Glutamatergic neuron (in vitro differentiated cells): Measurements from ENCODE around the gene FSTL4. TPM values are rescaled to one million over a fixed set of nuclear protein-coding genes. Genes with fewer than 3 reads are reported as not detected.
"Not testable (repeated sequence)": the region's sequence is repeated elsewhere in the genome, so short reads cannot be mapped to it uniquely, and the experiment has no call there.

Experiments used
- DNase-seq: peaks from one replicate; pipeline ENCODE4 v3.0.0; 2022
- H3K27ac Mint-ChIP-seq: one replicate; pipeline ENCODE4 v1.8.0; 2020; ENCODE audit warnings: mild to moderate bottlenecking, mixed read lengths, inconsistent platforms; ENCODE audit not compliant: unreplicated experiment
- H3K27me3 Mint-ChIP-seq: one replicate; pipeline ENCODE4 v1.8.0; 2020; ENCODE audit warnings: mild to moderate bottlenecking, moderate library complexity, mixed read lengths, inconsistent platforms; ENCODE audit not compliant: unreplicated experiment
- H3K36me3 Mint-ChIP-seq: one replicate; pipeline ENCODE4 v1.8.0; 2020; ENCODE audit warnings: mild to moderate bottlenecking, mixed read lengths, inconsistent platforms; ENCODE audit not compliant: unreplicated experiment
- H3K4me1 Mint-ChIP-seq: one replicate; pipeline ENCODE4 v1.8.0; 2020; ENCODE audit warnings: mild to moderate bottlenecking, low read depth, mixed read lengths, inconsistent platforms; ENCODE audit not compliant: unreplicated experiment
- H3K4me3 Mint-ChIP-seq: one replicate; pipeline ENCODE4 v1.8.0; 2020; ENCODE audit warnings: mild to moderate bottlenecking, mixed read lengths, inconsistent platforms; ENCODE audit not compliant: unreplicated experiment
- H3K9me3 Mint-ChIP-seq: one replicate; pipeline ENCODE4 v1.8.0; 2020; ENCODE audit warnings: mild to moderate bottlenecking, moderate library complexity, mixed read lengths, inconsistent platforms; ENCODE audit not compliant: unreplicated experiment
- CTCF ChIP-seq: fragments of 200-600 bp; sonication (generic); IDR thresholded peaks from one replicate; pipeline ENCODE4 v1.5.0; 2021; ENCODE audit not compliant: partially characterized antibody, unreplicated experiment
- total RNA-seq: library from RNA; stranded (reverse); fragmentation: NEBNext Ultra II Directional; extraction: Animal tissue kit (Norgen Biotek cat#: 25700); gene quantifications from one replicate; pipeline ENCODE4 v1.2.1, GENCODE V29; 2021; ENCODE audit not compliant: unreplicated experiment

Gene FSTL4
- total RNA-seq, 1 donor from 2014 or later: 29.0 TPM

GRCh38 chr5:133446440-133446839 lies 165.9 kb downstream of the FSTL4 start:
- H3K27ac Mint-ChIP-seq: no peak overlapping the region
- H3K27me3 Mint-ChIP-seq: peaks cover 2% of the 10 kb centered on the region
- no peak for DNase-seq
- H3K4me1 Mint-ChIP-seq: peaks cover 35% of the 10 kb centered on the region
- no peak overlapping the region for H3K4me3 Mint-ChIP-seq
- H3K9me3 Mint-ChIP-seq: peaks cover 5% of the 10 kb centered on the region
- no peaks in the 10 kb centered on the region for H3K36me3 Mint-ChIP-seq
- no peak for TF ChIP-seq CTCF

- TF ChIP-seq CTCF: no peak
- Mint-ChIP-seq H3K4me1 (peaks cover 32% of the 10 kb centered on the region), H3K36me3 (no peaks in the 10 kb centered on the region), H3K4me3 (no peak overlapping the region), H3K27me3 (peaks cover 4% of the 10 kb centered on the region), H3K9me3 (peaks cover 3% of the 10 kb centered on the region), H3K27ac (no peak overlapping the region)
- DNase-seq: no peak
Measured at GRCh38 chr5:133445744-133446143, 166.6 kb downstream of the FSTL4 start.

- H3K4me1 Mint-ChIP-seq: peaks cover 31% of the 10 kb centered on the region
- not testable (repeated sequence) for H3K27me3 Mint-ChIP-seq, H3K9me3 Mint-ChIP-seq, H3K4me3 Mint-ChIP-seq, H3K36me3 Mint-ChIP-seq, H3K27ac Mint-ChIP-seq, DNase-seq
Measured at GRCh38 chr5:133445204-133445603, 167.1 kb downstream of the FSTL4 start.

GRCh38 chr5:133444711-133445110 lies 167.6 kb downstream of the FSTL4 start:
- Mint-ChIP-seq H3K9me3 (peaks cover 3% of the 10 kb centered on the region), H3K27ac (no peak overlapping the region), H3K4me1 (peaks cover 31% of the 10 kb centered on the region), H3K36me3 (no peaks in the 10 kb centered on the region), H3K27me3 (peaks cover 2% of the 10 kb centered on the region), H3K4me3 (no peak overlapping the region)
- TF ChIP-seq CTCF: no peak
- DNase-seq: no peak

- peaks cover 7% of the 10 kb centered on the region for H3K36me3 Mint-ChIP-seq
- no peak for DNase-seq
- TF ChIP-seq CTCF: no peak
- no peak overlapping the region for H3K4me3 Mint-ChIP-seq
- H3K27me3 Mint-ChIP-seq: peaks cover 2% of the 10 kb centered on the region
- no peak overlapping the region for H3K27ac Mint-ChIP-seq
- H3K9me3 Mint-ChIP-seq: peaks cover 4% of the 10 kb centered on the region
- H3K4me1 Mint-ChIP-seq: peaks cover 18% of the 10 kb centered on the region
Measured at GRCh38 chr5:133441166-133441815, 171.1 kb downstream of the FSTL4 start.
